Prostate gland (tissue), 2 donors: ENCODE measurements around the gene SQSTM1. TPM values are rescaled to one million over a fixed set of nuclear protein-coding genes. Genes with fewer than 3 reads are reported as not detected.

Source experiments
- DNase-seq: peaks from one replicate; pipeline ENCODE4 v3.0.0-alpha.2; 2019; ENCODE audit warnings: low spot score
- H3K27ac ChIP-seq, 2 donors: fragments of 200-600 bp; sonication (generic); 2 replicates each; pipeline ENCODE4 v1.5.1; 2017 to 2019
- H3K27me3 ChIP-seq: fragments of 200-600 bp; sonication (generic); replicated peaks from 2 replicates; pipeline ENCODE4 v1.5.1; 2019; ENCODE audit not compliant: insufficient read depth
- H3K36me3 ChIP-seq, 2 donors: fragments of 200-600 bp; sonication (generic); 1 replicate in 1 of 2; 2 replicates in 1 of 2; pipeline versions ENCODE4 v1.5.1 to v1.8.1; 2017 to 2019
- H3K4me1 ChIP-seq: fragments of 200-600 bp; sonication (generic); replicated peaks from 2 replicates; pipeline ENCODE4 v1.5.1; 2019
- H3K4me3 ChIP-seq, 2 donors: fragments of 200-600 bp; sonication (generic); 2 replicates each; pipeline ENCODE4 v1.5.1; 2017 to 2019
- H3K9me3 ChIP-seq: fragments of 200-600 bp; sonication (generic); 2 replicates; pipeline ENCODE4 v1.5.1; 2017
- CTCF ChIP-seq, 4 experiments: fragments of 200-600 bp in 2 of 4; fragments of 450-650 bp in 2 of 4; sonication (generic) in 2 of 4; IDR thresholded peaks; 1 replicate in 3 of 4; 2 replicates in 1 of 4; pipeline ENCODE4 v1.5.1; 2016 to 2019; ENCODE audit warnings: antibody characterized with exemption in 4 of 4, mild to moderate bottlenecking in 2 of 4, moderate library complexity in 2 of 4
- POLR2A ChIP-seq: fragments of 450-650 bp; IDR thresholded peaks from one replicate; pipeline ENCODE4 v1.6.1; 2016; ENCODE audit warnings: antibody characterized with exemption, mild to moderate bottlenecking
- POLR2AphosphoS5 ChIP-seq: sonication (generic); formaldehyde crosslinking; IDR thresholded peaks from one replicate; pipeline ENCODE4 v1.6.1; 2017; ENCODE audit warnings: antibody characterized with exemption
- WGBS: methylation state at CpG from one replicate; pipeline ENCODE4 v1.1.5; 2018; 5-methylcytosine and 5-hydroxymethylcytosine counted together
- intact Hi-C: fragments of 100-400 bp; cut with DNase I; formaldehyde crosslinking; loops from one replicate; pipeline ENCODE4 v1.14.2; 2022
- total RNA-seq, 2 donors: library from RNA; depleted of rRNA; stranded (reverse); fragments of >200 nt; gene quantifications; one replicate each; pipeline ENCODE4 v1.1.0, GENCODE V29; 2016

Gene SQSTM1
- total RNA-seq, 2 donors from 2014 or later = 377 to 527 TPM

DNA sequence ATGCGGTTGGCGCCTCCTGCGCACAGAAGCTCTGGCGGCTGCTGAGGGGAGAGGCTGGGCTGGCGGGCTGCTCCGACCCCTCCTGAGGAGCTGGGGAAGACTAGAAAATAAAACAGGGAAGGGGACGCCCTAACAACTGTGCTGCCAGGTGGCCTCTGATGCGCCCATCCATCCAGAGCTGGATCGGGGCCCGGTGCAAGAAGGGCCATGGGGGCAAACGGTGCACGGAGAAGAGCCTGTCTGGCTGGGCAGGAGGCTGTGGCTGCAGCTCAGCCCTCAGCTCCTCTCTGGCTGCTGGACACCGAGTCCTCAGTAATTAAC is 58.9 kb downstream of the SQSTM1 start:
- intact Hi-C loops = no loop called here
- H3K9me3 ChIP-seq = no peaks in the 10 kb centered on the region
- H3K36me3 ChIP-seq = peaks cover 3 to 10% of the 10 kb centered on the region in 2 donors
- H3K27me3 ChIP-seq = no peaks in the 10 kb centered on the region
- DNase-seq = no peak
- no peak overlapping the region for H3K4me3 ChIP-seq
- WGBS = 95% methylated on average over 13 of the region's 13 CpGs
- TF ChIP-seq CTCF (IDR thresholded peaks at IDR 0.05) (no peak), POLR2A (no peak), POLR2AphosphoS5 (no peak)
- no peaks in the 10 kb centered on the region for H3K4me1 ChIP-seq
- H3K27ac ChIP-seq = no peak overlapping the region

- DNase-seq = no peak
- intact Hi-C loops = no loop called here
- Histone ChIP-seq H3K27me3 (no peaks in the 10 kb centered on the region), H3K4me3 (no peak overlapping the region), H3K36me3 (peaks cover 0 to 5% of the 10 kb centered on the region in 2 donors), H3K9me3 (no peaks in the 10 kb centered on the region), H3K4me1 (no peaks in the 10 kb centered on the region), H3K27ac (no peak overlapping the region)
- no peak for TF ChIP-seq CTCF (IDR thresholded peaks at IDR 0.05)
- TF ChIP-seq POLR2AphosphoS5 = no peak
- no peak for TF ChIP-seq POLR2A
- 87% methylated on average over 12 of the region's 12 CpGs for WGBS
Observed at GRCh38 chr5:179880066-179880650, 59.5 kb downstream of the SQSTM1 start.

GRCh38 chr5:179880848-179881590 is 60.3 kb downstream of the SQSTM1 start:
- no peak for DNase-seq
- no peaks in the 10 kb centered on the region for H3K4me1 ChIP-seq
- 85% methylated on average over 25 of the region's 25 CpGs for WGBS
- no peaks in the 10 kb centered on the region for H3K27me3 ChIP-seq
- H3K36me3 ChIP-seq = peaks cover 0 to 5% of the 10 kb centered on the region in 2 donors
- intact Hi-C loops = no loop called here
- H3K27ac ChIP-seq = no peak overlapping the region
- H3K4me3 ChIP-seq = no peak overlapping the region
- H3K9me3 ChIP-seq = no peaks in the 10 kb centered on the region
- no peak for TF ChIP-seq POLR2AphosphoS5
- TF ChIP-seq CTCF (IDR thresholded peaks at IDR 0.05) = no peak
- TF ChIP-seq POLR2A = no peak

GRCh38 chr5:179882338-179882737 is 61.6 kb downstream of the SQSTM1 start:
- no peak overlapping the region for H3K27ac ChIP-seq
- TF ChIP-seq CTCF (IDR thresholded peaks at IDR 0.05) (no peak), POLR2A (no peak), POLR2AphosphoS5 (no peak)
- DNase-seq = no peak
- no peaks in the 10 kb centered on the region for H3K27me3 ChIP-seq
- H3K9me3 ChIP-seq = no peaks in the 10 kb centered on the region
- peaks cover 0 to 5% of the 10 kb centered on the region in 2 donors for H3K36me3 ChIP-seq
- H3K4me3 ChIP-seq = no peak overlapping the region
- 96% methylated on average over 4 of the region's 4 CpGs for WGBS
- H3K4me1 ChIP-seq = no peaks in the 10 kb centered on the region
- intact Hi-C loops = no loop called here

- 98% methylated on average over 3 of the region's 3 CpGs for WGBS
- TF ChIP-seq CTCF (IDR thresholded peaks at IDR 0.05) = no peak
- TF ChIP-seq POLR2AphosphoS5 = no peak
- no peak for TF ChIP-seq POLR2A
- DNase-seq = no peak
- no peaks in the 10 kb centered on the region for H3K27me3 ChIP-seq
- H3K27ac ChIP-seq = no peak overlapping the region
- H3K9me3 ChIP-seq = no peaks in the 10 kb centered on the region
- H3K4me1 ChIP-seq = no peaks in the 10 kb centered on the region
- intact Hi-C loops = no loop called here
- no peak overlapping the region for H3K4me3 ChIP-seq
- H3K36me3 ChIP-seq = peaks cover 2 to 5% of the 10 kb centered on the region in 2 donors
Observed at GRCh38 chr5:179883163-179883562, 62.5 kb downstream of the SQSTM1 start.
